Tibial nerve (tissue), 4 donors: Measurements from ENCODE around the gene NSUN2.

Experiments used
- CTCF ChIP-seq, 5 experiments: fragments of 200-600 bp in 3 of 5; fragments of 450-650 bp in 2 of 5; sonication (generic) in 3 of 5; IDR thresholded peaks; one replicate each; pipeline ENCODE4 v1.5.1; 2016 to 2019; ENCODE audit warnings: antibody characterized with exemption in 5 of 5, mild to moderate bottlenecking in 3 of 5, moderate library complexity in 2 of 5
- EP300 ChIP-seq, 2 donors: sonication (generic); formaldehyde crosslinking; IDR thresholded peaks; one replicate each; pipeline ENCODE4 v1.6.1; 2017; ENCODE audit warnings: antibody characterized with exemption in 2 of 2, mild to moderate bottlenecking in 1 of 2
- POLR2A ChIP-seq, 2 donors: fragments of 450-650 bp; IDR thresholded peaks; one replicate each; pipeline ENCODE4 v1.6.1; 2017; ENCODE audit warnings: antibody characterized with exemption in 2 of 2, mild to moderate bottlenecking in 2 of 2, moderate library complexity in 2 of 2

GRCh38 chr5:6584101-6584645 is 48.7 kb downstream of the NSUN2 start:
- TF ChIP-seq CTCF (IDR thresholded peaks at IDR 0.05): no peak
- no peak for TF ChIP-seq POLR2A (IDR thresholded peaks at IDR 0.05)
- no peak for TF ChIP-seq EP300 (IDR thresholded peaks at IDR 0.05)
